Tibial nerve (tissue), 4 donors: Measurements from ENCODE around the gene TEPSIN. TPM values are rescaled to one million over a fixed set of nuclear protein-coding genes. Genes with fewer than 3 reads are reported as not detected.
A peak's percentile ranks its signal among the peaks of the same experiment; 100 is the strongest.

Source experiments
- DNase-seq, 2 donors: peaks; one replicate each; pipeline ENCODE4 v3.0.0-alpha.2; 2019; ENCODE audit warnings: low spot score in 2 of 2
- H3K27ac ChIP-seq, 4 donors: fragments of 200-600 bp; sonication (generic) in 3 of 4; one replicate each; pipeline ENCODE4 v1.5.1; 2017 to 2019; ENCODE audit warnings: mild to moderate bottlenecking in 1 of 4
- H3K27me3 ChIP-seq, 2 donors: fragments of 200-600 bp; sonication (generic) in 1 of 2; one replicate each; pipeline versions ENCODE4 v1.5.1 to v1.6.0; 2017 to 2019
- H3K36me3 ChIP-seq, 3 donors: fragments of 200-600 bp; sonication (generic); one replicate each; pipeline ENCODE4 v1.5.1; 2018 to 2019
- H3K4me1 ChIP-seq, 4 donors: fragments of 200-600 bp; sonication (generic) in 3 of 4; one replicate each; pipeline ENCODE4 v1.5.1; 2017 to 2019
- H3K4me3 ChIP-seq, 4 donors: fragments of 200-600 bp; sonication (generic) in 3 of 4; one replicate each; pipeline ENCODE4 v1.5.1; 2017 to 2019; ENCODE audit warnings: mild to moderate bottlenecking in 1 of 4, moderate library complexity in 1 of 4
- H3K9me3 ChIP-seq, 4 donors: fragments of 200-600 bp; sonication (generic) in 3 of 4; one replicate each; pipeline ENCODE4 v1.5.1; 2017 to 2019
- CTCF ChIP-seq, 5 experiments: fragments of 200-600 bp in 3 of 5; fragments of 450-650 bp in 2 of 5; sonication (generic) in 3 of 5; IDR thresholded peaks; one replicate each; pipeline ENCODE4 v1.5.1; 2016 to 2019; ENCODE audit warnings: antibody characterized with exemption in 5 of 5, mild to moderate bottlenecking in 3 of 5, moderate library complexity in 2 of 5
- EP300 ChIP-seq, 2 donors: sonication (generic); formaldehyde crosslinking; IDR thresholded peaks; one replicate each; pipeline ENCODE4 v1.6.1; 2017; ENCODE audit warnings: antibody characterized with exemption in 2 of 2, mild to moderate bottlenecking in 1 of 2
- POLR2A ChIP-seq, 2 donors: fragments of 450-650 bp; IDR thresholded peaks; one replicate each; pipeline ENCODE4 v1.6.1; 2017; ENCODE audit warnings: antibody characterized with exemption in 2 of 2, mild to moderate bottlenecking in 2 of 2, moderate library complexity in 2 of 2
- WGBS, 2 donors: methylation state at CpG; one replicate each; pipeline ENCODE4 v1.1.5; 2018; 5-methylcytosine and 5-hydroxymethylcytosine counted together
- total RNA-seq, 4 donors: library from RNA; depleted of rRNA; stranded (reverse); fragments of >200 nt; gene quantifications; one replicate each; pipeline ENCODE4 v1.1.0, GENCODE V29; 2016

The TEPSIN gene
- total RNA-seq, 4 donors from 2014 or later, result 41.5 to 102 (median 73.9) TPM

GRCh38 chr17:81221842-81222619 is 16.8 kb downstream of the TEPSIN start:
- WGBS, 2 donors, result 3 to 13% methylated on average over 11 to 14 of the region's 24 CpGs

GRCh38 chr17:81221371-81221841 is 17.4 kb downstream of the TEPSIN start:
- no peak for TF ChIP-seq EP300 (IDR thresholded peaks at IDR 0.05)
- TF ChIP-seq CTCF (IDR thresholded peaks at IDR 0.05), result no peak
- no peak for TF ChIP-seq POLR2A (IDR thresholded peaks at IDR 0.05)
- DNase-seq, result no peak
- Histone ChIP-seq H3K36me3 (peaks cover 0 to 35% (median 0%) of the 10 kb centered on the region in 3 donors), H3K9me3 (peaks cover 0 to under 1% (median 0%) of the 10 kb centered on the region in 4 donors), H3K27me3 (no peaks in the 10 kb centered on the region), H3K4me3 (peak overlapping the region in 1 of 4 donors; percentile 73), H3K27ac (no peak overlapping the region), H3K4me1 (peaks cover 0 to 22% (median 11%) of the 10 kb centered on the region in 4 donors)
- 62 to 63% methylated on average over 11 of the region's 11 CpGs for WGBS, 2 donors

More at GRCh38 chr17:81221842-81222619, 16.8 kb downstream of the TEPSIN start:
- Histone ChIP-seq H3K4me1 (peaks cover 0 to 22% (median 11%) of the 10 kb centered on the region in 4 donors), H3K9me3 (peaks cover 0 to 4% (median 0%) of the 10 kb centered on the region in 4 donors), H3K36me3 (peaks cover 0 to 29% (median 0%) of the 10 kb centered on the region in 3 donors), H3K27ac (peak overlapping the region in 3 of 4 donors; percentile 32 to 83 (median 68)), H3K27me3 (no peaks in the 10 kb centered on the region), H3K4me3 (peak overlapping the region; percentile 57 to 95 (median 68))
- no peak for DNase-seq
- TF ChIP-seq EP300 (IDR thresholded peaks at IDR 0.05), result no peak
- no peak for TF ChIP-seq CTCF (IDR thresholded peaks at IDR 0.05)
- TF ChIP-seq POLR2A (IDR thresholded peaks at IDR 0.05), result no peak

GRCh38 chr17:81219476-81220180 is 19.2 kb downstream of the TEPSIN start:
- no peaks in the 10 kb centered on the region for H3K27me3 ChIP-seq
- DNase-seq, result no peak
- no peak overlapping the region for H3K27ac ChIP-seq
- peaks cover 0 to 37% (median 0%) of the 10 kb centered on the region in 3 donors for H3K36me3 ChIP-seq
- 93 to 97% methylated on average over 22 to 24 of the region's 24 CpGs for WGBS, 2 donors
- TF ChIP-seq POLR2A (IDR thresholded peaks at IDR 0.05) (no peak), EP300 (IDR thresholded peaks at IDR 0.05) (no peak), CTCF (IDR thresholded peaks at IDR 0.05) (no peak)
- no peaks in the 10 kb centered on the region for H3K9me3 ChIP-seq
- no peak overlapping the region for H3K4me3 ChIP-seq
- H3K4me1 ChIP-seq, result peaks cover 0 to 22% (median 11%) of the 10 kb centered on the region in 4 donors

DNA sequence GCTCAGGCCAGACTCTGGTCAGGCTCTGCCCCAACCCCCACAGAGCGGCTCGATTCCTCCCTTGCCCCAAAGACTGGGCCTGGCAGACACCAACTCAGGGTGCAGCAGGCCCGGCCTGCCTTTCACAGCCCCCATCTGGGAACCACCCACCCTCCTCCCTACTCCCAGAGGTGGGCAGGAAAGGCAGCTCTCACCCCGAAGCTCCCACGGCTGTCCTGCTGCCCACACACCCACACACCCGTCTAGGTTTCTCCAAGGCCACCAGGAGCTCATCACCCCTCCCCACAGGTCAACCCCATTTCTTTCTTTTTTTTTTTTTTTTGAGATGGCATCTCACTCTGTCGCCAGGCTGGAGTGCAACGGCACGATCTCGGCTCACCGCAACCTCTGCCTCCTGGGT is 19.9 kb downstream of the TEPSIN start:
- TF ChIP-seq CTCF (IDR thresholded peaks at IDR 0.05) (no peak), EP300 (IDR thresholded peaks at IDR 0.05) (no peak), POLR2A (IDR thresholded peaks at IDR 0.05) (no peak)

More for the DNA sequence above, 19.9 kb downstream of the TEPSIN start:
- DNase-seq, result no peak
- Histone ChIP-seq H3K36me3 (peaks cover 0 to 37% (median 0%) of the 10 kb centered on the region in 3 donors), H3K4me1 (peaks cover 0 to 22% (median 11%) of the 10 kb centered on the region in 4 donors), H3K27me3 (no peaks in the 10 kb centered on the region), H3K27ac (no peak overlapping the region), H3K9me3 (no peaks in the 10 kb centered on the region), H3K4me3 (no peak overlapping the region)
- 88 to 90% methylated on average over 11 of the region's 11 CpGs for WGBS, 2 donors
